Kidney (tissue), 14 donors: ENCODE measurements around the gene LRRC26. TPM values are rescaled to one million over a fixed set of nuclear protein-coding genes. Genes with fewer than 3 reads are reported as not detected.

Experiments
- DNase-seq, 5 donors: peaks; one replicate each; pipeline ENCODE4 v3.0.0-alpha.2; 2013 to 2020
- FAIRE-seq: peaks from 2 replicates; lab custom pipeline; 2012; peaks lifted over from hg19 to GRCh38; lab: Jason Lieb, UNC
- H3K27ac ChIP-seq, 2 donors: one replicate each; pipeline ENCODE4 v1.7.0; 2013; ENCODE audit warnings: low read depth in 2 of 2, low read length in 2 of 2, inconsistent platforms in 1 of 2
- H3K27me3 ChIP-seq: one replicate; pipeline ENCODE4 v1.7.1; 2013; ENCODE audit warnings: low read length, inconsistent platforms; ENCODE audit not compliant: control insufficient read depth, insufficient read depth
- H3K36me3 ChIP-seq, 3 donors: one replicate each; pipeline versions ENCODE4 v1.7.0 to v1.7.1; 2013; ENCODE audit warnings: low read length in 3 of 3, control low read depth in 1 of 3, inconsistent platforms in 1 of 3; ENCODE audit not compliant: insufficient read depth in 3 of 3, control insufficient read depth in 2 of 3
- H3K4me1 ChIP-seq, 3 donors: one replicate each; pipeline versions ENCODE4 v1.7.0 to v1.7.1; 2013; ENCODE audit warnings: low read length in 3 of 3, inconsistent platforms in 1 of 3, low read depth in 1 of 3; ENCODE audit not compliant: control insufficient read depth in 2 of 3, insufficient read depth in 2 of 3
- H3K4me3 ChIP-seq, 3 donors: one replicate each; pipeline versions ENCODE4 v1.7.0 to v1.8.1; 2013; ENCODE audit warnings: low read length in 3 of 3, control low read depth in 1 of 3, inconsistent platforms in 1 of 3
- H3K9ac ChIP-seq, 3 donors: one replicate each; pipeline versions ENCODE4 v1.7.0 to v1.7.1; 2013; ENCODE audit warnings: low read length in 3 of 3, control low read depth in 1 of 3, inconsistent platforms in 1 of 3
- H3K9me3 ChIP-seq, 3 donors: one replicate each; pipeline versions ENCODE4 v1.7.0 to v1.7.1; 2013; ENCODE audit warnings: low read length in 3 of 3, control low read depth in 1 of 3, inconsistent platforms in 1 of 3; ENCODE audit not compliant: control insufficient read depth in 2 of 3, insufficient read depth in 1 of 3
- intact Hi-C: fragments of 100-400 bp; cut with DNase I; formaldehyde crosslinking; loops from one replicate; pipeline ENCODE4 v1.11.1; 2022
- polyA plus RNA-seq: library from polyadenylated mRNA; stranded (reverse); fragments of 350-450 nt; fragmentation: Illumina TruSeq; extraction: RNeasy Lipid Tissue Mini Kit (QIAGEN cat#74804); gene quantifications from one replicate; pipeline ENCODE4 v1.2.3, GENCODE V29; 2014; ENCODE audit warnings: low read depth, low replicate concordance; ENCODE audit not compliant: insufficient read depth
- total RNA-seq: library from RNA; stranded (reverse); fragmentation: NEBNext Ultra II Directional; extraction: Animal tissue kit (Norgen Biotek cat#: 25700); gene quantifications from one replicate; pipeline ENCODE4 v1.2.1, GENCODE V29; 2021
- TF ChIP-seq, protein P1 (sequence below): IDR thresholded peaks from 3 replicates; pipeline ENCODE4 v1.5.1; 2012; ENCODE audit warnings: mild to moderate bottlenecking, moderate library complexity, borderline replicate concordance; ENCODE audit not compliant: insufficient read depth; ENCODE audit errors: extremely low read depth
- donor health status: control.
- donor health status: control.
- donor health status: control.
- donor health status: control.
- donor health status: control.
- donor health status: DM: yes; HTN: yes; CAD: no.
- donor health status: Normal renal cell carcinoma (clear cell type).

LRRC26 gene
- total and polyA plus RNA-seq, 2 donors from 2014 or later, result 0.25 TPM; not detected in 1

- H3K27me3 ChIP-seq, result peaks cover 10% of the 10 kb centered on the region
- TF ChIP-seq, protein P1, sequence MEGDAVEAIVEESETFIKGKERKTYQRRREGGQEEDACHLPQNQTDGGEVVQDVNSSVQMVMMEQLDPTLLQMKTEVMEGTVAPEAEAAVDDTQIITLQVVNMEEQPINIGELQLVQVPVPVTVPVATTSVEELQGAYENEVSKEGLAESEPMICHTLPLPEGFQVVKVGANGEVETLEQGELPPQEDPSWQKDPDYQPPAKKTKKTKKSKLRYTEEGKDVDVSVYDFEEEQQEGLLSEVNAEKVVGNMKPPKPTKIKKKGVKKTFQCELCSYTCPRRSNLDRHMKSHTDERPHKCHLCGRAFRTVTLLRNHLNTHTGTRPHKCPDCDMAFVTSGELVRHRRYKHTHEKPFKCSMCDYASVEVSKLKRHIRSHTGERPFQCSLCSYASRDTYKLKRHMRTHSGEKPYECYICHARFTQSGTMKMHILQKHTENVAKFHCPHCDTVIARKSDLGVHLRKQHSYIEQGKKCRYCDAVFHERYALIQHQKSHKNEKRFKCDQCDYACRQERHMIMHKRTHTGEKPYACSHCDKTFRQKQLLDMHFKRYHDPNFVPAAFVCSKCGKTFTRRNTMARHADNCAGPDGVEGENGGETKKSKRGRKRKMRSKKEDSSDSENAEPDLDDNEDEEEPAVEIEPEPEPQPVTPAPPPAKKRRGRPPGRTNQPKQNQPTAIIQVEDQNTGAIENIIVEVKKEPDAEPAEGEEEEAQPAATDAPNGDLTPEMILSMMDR, result no peak
Measured at GRCh38 chr9:137148661-137149060, 21.2 kb downstream of the LRRC26 start.

DNA sequence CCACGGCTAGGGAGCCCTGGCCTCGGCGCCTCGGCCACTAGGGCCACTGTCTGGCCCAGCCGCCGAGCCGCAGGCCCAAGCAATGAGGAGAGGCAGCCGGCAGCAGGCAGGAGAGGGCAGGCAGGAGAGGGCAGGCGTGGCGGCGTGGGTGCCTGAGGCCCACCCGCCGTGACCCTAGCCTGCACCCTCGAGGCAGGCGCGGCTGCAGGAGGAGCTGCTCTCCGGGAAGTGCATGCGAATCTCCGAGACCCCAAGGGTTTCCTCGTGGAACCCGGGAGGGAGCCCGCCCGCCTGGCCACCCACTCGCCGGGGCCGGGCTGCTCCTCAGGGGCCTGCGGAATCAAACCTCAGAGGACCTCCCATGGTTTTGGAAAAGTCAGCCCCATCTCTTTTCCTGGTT lies 21.6 kb downstream of the LRRC26 start:
- no peaks in the 10 kb centered on the region for H3K36me3 ChIP-seq
- TF ChIP-seq, protein P1, result no peak
- H3K4me1 ChIP-seq, result no peaks in the 10 kb centered on the region
- DNase-seq (no peak), FAIRE-seq (no peak)
- H3K9me3 ChIP-seq, result peaks cover 0 to 4% (median 0%) of the 10 kb centered on the region in 3 donors
- intact Hi-C loops, result no loop called here
- no peak overlapping the region for H3K27ac ChIP-seq
- peaks cover 7% of the 10 kb centered on the region for H3K27me3 ChIP-seq
- no peak overlapping the region for H3K9ac ChIP-seq
- no peak overlapping the region for H3K4me3 ChIP-seq

More at GRCh38 chr9:137148661-137149060, 21.2 kb downstream of the LRRC26 start:
- H3K9me3 ChIP-seq, result peaks cover 0 to 6% (median 0%) of the 10 kb centered on the region in 3 donors
- no peak overlapping the region for H3K4me3 ChIP-seq
- no peaks in the 10 kb centered on the region for H3K36me3 ChIP-seq
- DNase-seq (no peak), FAIRE-seq (no peak)
- intact Hi-C loops, result no loop called here
- H3K4me1 ChIP-seq, result no peaks in the 10 kb centered on the region
- no peak overlapping the region for H3K9ac ChIP-seq
- H3K27ac ChIP-seq, result no peak overlapping the region

- intact Hi-C loops, result no loop called here
- FAIRE-seq (no peak), DNase-seq (no peak)
- TF ChIP-seq, protein P1, result no peak
- Histone ChIP-seq H3K27me3 (peaks cover 5% of the 10 kb centered on the region), H3K4me3 (no peak overlapping the region), H3K27ac (no peak overlapping the region), H3K4me1 (no peaks in the 10 kb centered on the region), H3K36me3 (no peaks in the 10 kb centered on the region), H3K9me3 (no peaks in the 10 kb centered on the region), H3K9ac (no peak overlapping the region)
Measured at GRCh38 chr9:137147793-137148160, 22.1 kb downstream of the LRRC26 start.
